NCI-H1694 treated with DMSO at 0.1 percent for 48 hours (cell line): Measurements from ENCODE around the gene LAMB3.
"Not testable (repeated sequence)": the region's sequence is repeated elsewhere in the genome, so short reads cannot be mapped to it uniquely, and the experiment has no call there.

Source experiments
- DNase-seq: peaks from one replicate; lab custom pipeline; 2025; lab: John Stamatoyannopoulos, UW

Gene LAMB3

GRCh38 chr1:209652121-209652735, at the start of gene LAMB3:
LAMB3 (minus strand) TSS chr1:209652425; CDS start chr1:209650944, 1,481 bp downstream.
- no peak for DNase-seq

- DNase-seq: not testable (repeated sequence)
Observed at GRCh38 chr1:209700686-209701085, 48.5 kb upstream of the LAMB3 start.

GRCh38 chr1:209697126-209697525, 44.9 kb upstream of the LAMB3 start:
- no peak for DNase-seq

- no peak for DNase-seq
Observed at GRCh38 chr1:209696673-209697072, 44.4 kb upstream of the LAMB3 start.

GRCh38 chr1:209692745-209693504, 40.7 kb upstream of the LAMB3 start:
- peak; percentile 78 for DNase-seq

- DNase-seq: no peak
Observed at GRCh38 chr1:209692296-209692695, 40.1 kb upstream of the LAMB3 start.

GRCh38 chr1:209691237-209691636, 39.0 kb upstream of the LAMB3 start:
- no peak for DNase-seq

- no peak for DNase-seq
Observed at GRCh38 chr1:209689477-209689876, 37.3 kb upstream of the LAMB3 start.

- no peak for DNase-seq
Observed at GRCh38 chr1:209688746-209689234, 36.6 kb upstream of the LAMB3 start.

- DNase-seq: no peak
Observed at GRCh38 chr1:209686322-209686721, 34.1 kb upstream of the LAMB3 start.

GRCh38 chr1:209685821-209686220, 33.6 kb upstream of the LAMB3 start:
- DNase-seq: no peak

GRCh38 chr1:209678981-209679539, 26.8 kb upstream of the LAMB3 start:
- DNase-seq: no peak

- DNase-seq: no peak
Observed at GRCh38 chr1:209675565-209676154, 23.4 kb upstream of the LAMB3 start.

GRCh38 chr1:209674957-209675564, 22.8 kb upstream of the LAMB3 start, which contains the start of gene G0S2:
G0S2 (plus strand) TSS chr1:209675412; CDS start chr1:209675685, 273 bp downstream.
- no peak for DNase-seq

- DNase-seq: no peak
Observed at GRCh38 chr1:209673631-209674417, 21.6 kb upstream of the LAMB3 start.

- no peak for DNase-seq
Observed at GRCh38 chr1:209672705-209673630, 20.7 kb upstream of the LAMB3 start.

- no peak for DNase-seq
Observed at GRCh38 chr1:209670441-209671082, 18.3 kb upstream of the LAMB3 start.

GRCh38 chr1:209667708-209668107, 15.5 kb upstream of the LAMB3 start:
- DNase-seq: no peak

- DNase-seq: no peak
Observed at GRCh38 chr1:209667103-209667502, 14.9 kb upstream of the LAMB3 start.

- DNase-seq: no peak
Observed at GRCh38 chr1:209662879-209663327, 10.7 kb upstream of the LAMB3 start.
